Mucosa of gallbladder (tissue), 1 donor: ENCODE results near the gene SCIN. TPM values are rescaled to one million over a fixed set of nuclear protein-coding genes. Genes with fewer than 3 reads are reported as not detected.
"Not testable (repeated sequence)": the region's sequence is repeated elsewhere in the genome, so short reads cannot be mapped to it uniquely, and the experiment has no call there.

ENCODE experiments used
- DNase-seq: peaks from one replicate; pipeline ENCODE4 v3.0.0-alpha.2; 2020; ENCODE audit warnings: low spot score
- total RNA-seq: library from RNA; stranded (reverse); gene quantifications from one replicate; pipeline ENCODE4 v1.2.1, GENCODE V29; 2021
- donor health status: DM: no; HTN: no; CAD: no.

Gene SCIN
- total RNA-seq, 1 donor from 2014 or later: 10.6 TPM

DNA sequence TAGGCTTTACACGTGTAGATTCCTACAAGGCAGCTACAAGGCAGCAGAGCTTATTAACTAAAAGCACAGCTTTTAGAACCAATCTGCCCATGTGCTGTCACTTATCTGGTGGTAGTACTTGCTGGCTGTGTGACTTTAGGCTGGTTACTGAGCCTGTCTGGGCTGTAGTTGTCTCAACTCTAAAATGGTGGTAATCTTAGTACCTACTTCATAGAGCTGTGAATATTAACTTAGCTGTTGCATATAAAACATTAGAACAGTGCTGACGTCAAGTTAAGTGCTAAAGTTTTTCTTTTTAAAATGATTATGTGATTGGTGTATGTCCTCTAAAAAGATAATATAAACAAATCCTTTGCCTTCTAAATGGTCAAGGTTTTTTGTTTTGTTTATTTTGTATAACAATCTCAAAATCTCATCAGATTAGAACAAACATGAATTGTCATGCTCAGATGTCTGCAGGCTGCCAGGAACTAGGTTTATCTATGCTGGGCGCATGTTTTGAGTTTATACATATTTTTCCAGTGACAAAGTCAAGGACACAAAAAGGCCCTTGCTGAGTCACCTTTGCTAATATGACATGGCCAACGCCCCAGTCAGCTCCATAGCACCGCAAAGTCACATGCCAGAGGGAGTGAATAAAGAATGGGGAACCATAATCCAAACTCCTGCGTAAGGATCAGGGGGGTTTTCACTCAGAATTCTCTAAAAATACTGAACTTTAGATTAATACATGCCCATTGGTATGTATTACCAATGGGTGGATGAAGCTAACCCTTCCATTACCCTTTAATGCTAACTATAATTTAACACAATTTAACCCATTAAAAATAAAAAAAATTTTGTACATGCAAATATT lies 77.1 kb downstream of the SCIN start:
- peak; percentile 67 for DNase-seq

GRCh38 chr7:12648704-12649261 lies 78.3 kb downstream of the SCIN start:
- DNase-seq: no peak

DNA sequence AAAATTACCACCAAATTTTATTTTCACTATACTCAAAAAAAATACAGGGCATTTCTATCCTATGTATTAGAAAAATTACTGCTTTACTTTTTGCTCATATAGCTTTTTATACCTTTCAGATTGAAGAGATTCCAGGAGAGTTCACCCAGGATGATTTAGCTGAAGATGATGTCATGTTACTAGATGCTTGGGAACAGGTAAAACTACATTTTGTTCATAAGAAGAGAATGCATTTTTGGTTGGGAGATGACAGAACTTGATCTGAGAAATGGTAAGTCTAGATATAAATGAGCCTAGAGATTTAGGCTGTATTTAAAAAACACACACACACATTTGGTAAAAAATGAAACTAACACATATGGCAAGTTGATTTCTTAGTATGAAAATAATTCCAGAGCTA lies 78.8 kb downstream of the SCIN start:
- no peak for DNase-seq

DNA sequence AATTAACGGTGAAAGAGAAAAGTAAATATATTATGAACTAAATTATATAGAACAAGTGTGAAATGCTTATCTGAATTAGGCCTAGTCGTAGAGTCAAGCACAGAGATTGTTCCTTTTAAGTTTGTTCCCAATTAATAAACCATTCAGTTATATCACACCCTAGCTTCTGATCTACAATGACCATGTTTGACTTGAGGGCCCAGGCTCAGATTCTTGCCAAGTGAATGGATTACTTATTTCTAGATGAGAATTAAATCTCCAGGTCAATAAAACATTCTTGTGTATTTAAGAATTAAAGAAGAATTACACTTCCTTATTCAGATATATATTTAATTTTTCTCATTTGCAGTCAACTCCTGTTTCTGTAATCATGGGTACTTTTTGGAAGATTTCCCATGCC lies 79.6 kb downstream of the SCIN start:
- DNase-seq: no peak

GRCh38 chr7:12653110-12653509 lies 82.6 kb downstream of the SCIN start:
- DNase-seq: no peak

DNA sequence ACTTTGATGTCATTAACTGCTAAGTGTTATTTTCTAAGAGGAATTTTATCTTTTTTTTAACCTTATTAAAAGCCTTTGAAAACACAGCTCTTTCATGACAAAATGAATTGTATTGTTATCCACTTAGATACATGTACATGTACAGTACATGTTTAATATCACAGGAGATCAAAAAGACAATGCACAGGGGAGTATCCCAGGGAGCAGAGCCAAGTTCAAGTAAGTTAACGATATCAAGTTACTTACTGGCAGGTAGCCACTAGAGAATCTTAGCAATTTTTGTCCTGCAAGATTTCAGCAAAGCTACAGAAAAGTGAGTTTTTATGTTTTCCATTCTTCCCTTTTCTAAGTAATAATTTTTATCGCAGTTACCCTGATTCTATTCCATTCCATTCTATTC lies 83.0 kb downstream of the SCIN start:
- no peak for DNase-seq

DNA sequence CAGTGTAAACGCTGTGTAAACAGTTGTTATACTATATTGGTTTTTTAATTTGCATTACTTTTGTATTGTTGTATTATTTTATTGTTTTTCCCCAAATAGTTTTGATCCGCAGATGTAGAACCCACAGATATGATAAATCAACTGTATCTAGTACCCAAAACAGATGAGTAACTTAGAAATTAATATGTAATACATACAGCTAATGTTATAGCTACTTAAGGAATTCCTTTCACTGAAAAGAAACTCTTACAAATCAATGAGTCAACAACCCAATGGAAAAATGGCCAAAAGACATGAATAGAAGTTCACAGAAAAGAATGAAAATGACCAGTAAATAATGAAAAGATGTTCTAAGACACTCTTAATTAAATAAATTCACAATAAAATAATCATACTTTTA lies 84.6 kb downstream of the SCIN start:
- DNase-seq: no peak

DNA sequence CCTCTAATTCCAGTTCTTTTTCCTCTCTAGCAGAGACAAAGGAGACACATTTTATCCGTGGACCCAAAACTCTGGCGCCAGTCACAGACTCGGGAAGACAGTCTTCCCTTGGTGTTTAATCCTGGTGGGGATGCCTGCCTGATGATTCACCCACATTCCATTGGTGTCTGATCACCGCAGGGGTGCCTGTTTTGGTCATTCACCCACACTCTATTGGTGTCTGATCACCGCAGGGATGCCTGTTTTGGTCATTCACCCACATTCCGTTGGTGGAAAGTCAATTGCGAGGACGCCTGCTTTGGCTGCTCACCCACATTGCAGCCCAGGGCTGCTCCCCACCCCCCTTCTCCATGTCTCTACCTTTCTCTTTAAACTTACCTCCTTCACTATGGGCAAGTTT lies 89.9 kb downstream of the SCIN start:
- not testable (repeated sequence) for DNase-seq

DNA sequence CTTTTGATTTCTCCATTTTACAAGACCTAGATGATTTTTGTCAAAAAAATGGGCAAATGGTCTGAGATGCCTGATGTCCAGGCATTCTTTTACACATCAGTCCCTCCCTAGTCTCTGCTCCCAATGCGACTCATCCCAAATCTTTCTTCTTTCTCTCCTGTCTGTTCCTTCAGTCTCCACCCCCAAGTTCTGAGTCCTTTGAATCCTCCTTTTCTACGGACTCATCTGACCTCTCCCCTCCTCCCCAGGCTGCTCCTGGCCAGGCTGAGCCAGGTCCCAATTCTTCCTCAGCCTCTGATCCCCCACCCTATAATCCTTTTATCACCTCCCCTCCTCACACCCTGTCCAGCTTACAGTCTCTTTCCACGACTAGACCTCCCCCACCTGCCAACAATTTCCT lies 90.5 kb downstream of the SCIN start:
- DNase-seq: not testable (repeated sequence)

DNA sequence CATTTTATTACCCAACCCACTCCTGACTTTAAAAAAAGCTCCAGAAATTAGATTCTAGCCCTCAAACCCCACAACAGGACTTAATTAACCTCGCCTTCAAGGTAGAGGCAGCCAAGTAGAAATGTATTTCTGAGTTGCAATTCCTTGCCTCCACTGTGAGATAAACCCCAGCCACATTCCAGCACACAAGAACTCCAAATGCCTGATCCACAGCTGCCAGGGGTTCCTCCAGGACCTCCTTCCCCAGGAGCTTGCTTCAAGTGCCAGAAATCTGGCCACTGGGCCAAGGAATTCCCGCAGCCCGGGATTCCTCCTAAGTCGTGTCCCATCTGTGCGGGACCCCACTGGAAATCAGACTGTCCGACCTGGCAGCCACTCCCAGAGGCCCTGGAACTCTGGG lies 91.1 kb downstream of the SCIN start:
- DNase-seq: no peak

DNA sequence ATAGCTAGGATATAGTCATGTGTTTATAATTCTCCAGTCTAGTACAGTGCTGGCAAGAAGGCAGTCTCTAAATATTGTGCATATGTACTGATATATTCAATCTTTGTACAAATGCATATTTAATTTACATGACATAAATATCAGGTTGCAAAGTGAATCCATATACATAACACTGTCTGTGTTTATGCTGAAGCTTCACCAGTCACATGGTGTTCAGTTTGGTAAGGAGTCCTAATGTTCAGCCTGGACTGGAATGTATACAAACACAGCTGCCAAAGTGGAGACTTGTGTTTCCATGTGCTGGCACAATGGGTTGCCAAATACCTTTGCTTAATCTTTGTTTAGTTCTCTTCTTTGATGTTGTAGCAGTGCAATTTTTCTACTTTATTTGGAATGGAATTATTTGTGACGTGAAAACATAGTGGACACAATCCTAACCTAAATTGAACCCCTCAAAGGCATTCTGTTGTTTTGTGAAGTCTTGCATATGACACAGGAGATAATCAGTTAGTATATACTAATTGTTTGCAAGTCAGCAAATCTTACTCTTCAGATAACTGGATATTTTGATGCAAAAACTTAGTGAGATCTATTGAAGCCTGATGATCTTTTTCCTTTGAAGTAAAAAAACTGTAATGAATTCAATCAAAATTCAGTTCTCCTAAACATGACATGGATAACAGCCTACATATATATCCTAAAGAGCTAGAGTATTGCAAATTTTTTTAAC lies 99.6 kb downstream of the SCIN start:
- DNase-seq: peak; percentile 47

GRCh38 chr7:12670743-12671520 lies 100.4 kb downstream of the SCIN start:
- no peak for DNase-seq

DNA sequence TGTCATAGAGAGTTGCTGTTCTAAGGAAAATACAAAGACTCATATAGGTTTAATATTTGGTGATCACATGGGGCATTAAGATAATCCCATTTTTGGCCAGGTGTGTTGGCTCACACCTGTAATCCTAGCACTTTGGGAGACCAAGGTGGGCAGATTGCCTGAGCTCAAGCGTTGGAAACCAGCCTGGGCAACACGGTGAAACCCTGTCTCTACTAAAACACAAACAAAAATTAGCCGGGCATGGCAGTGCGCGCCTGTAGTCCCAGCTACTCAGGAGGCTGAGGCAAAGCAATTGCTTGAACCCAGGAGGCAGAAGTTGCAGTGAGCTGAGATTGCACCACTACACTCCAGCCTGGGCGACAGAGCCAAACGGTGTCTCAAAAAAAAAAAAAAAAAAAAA lies 102.9 kb downstream of the SCIN start:
- not testable (repeated sequence) for DNase-seq

DNA sequence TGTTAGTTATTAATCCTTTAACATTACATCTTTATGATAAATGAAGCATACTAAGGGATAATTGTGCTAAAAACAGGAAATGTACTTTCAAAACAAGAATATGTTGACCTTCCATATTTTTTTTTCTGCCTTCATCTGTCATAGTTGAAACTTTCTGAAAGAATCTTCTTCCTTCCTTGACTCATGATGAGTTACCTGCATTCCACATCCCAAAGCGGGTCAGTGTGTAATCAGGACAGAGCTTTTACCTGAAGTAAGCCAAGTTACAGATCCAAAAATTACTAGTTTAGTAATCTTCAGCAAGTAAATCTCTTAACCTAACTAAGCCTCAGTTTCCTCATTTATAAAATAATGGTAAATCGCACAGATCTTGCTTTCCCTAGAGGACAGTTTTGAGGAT lies 103.5 kb downstream of the SCIN start:
- DNase-seq: no peak

GRCh38 chr7:12674861-12675260 lies 104.3 kb downstream of the SCIN start:
- peak; percentile 34 for DNase-seq

DNA sequence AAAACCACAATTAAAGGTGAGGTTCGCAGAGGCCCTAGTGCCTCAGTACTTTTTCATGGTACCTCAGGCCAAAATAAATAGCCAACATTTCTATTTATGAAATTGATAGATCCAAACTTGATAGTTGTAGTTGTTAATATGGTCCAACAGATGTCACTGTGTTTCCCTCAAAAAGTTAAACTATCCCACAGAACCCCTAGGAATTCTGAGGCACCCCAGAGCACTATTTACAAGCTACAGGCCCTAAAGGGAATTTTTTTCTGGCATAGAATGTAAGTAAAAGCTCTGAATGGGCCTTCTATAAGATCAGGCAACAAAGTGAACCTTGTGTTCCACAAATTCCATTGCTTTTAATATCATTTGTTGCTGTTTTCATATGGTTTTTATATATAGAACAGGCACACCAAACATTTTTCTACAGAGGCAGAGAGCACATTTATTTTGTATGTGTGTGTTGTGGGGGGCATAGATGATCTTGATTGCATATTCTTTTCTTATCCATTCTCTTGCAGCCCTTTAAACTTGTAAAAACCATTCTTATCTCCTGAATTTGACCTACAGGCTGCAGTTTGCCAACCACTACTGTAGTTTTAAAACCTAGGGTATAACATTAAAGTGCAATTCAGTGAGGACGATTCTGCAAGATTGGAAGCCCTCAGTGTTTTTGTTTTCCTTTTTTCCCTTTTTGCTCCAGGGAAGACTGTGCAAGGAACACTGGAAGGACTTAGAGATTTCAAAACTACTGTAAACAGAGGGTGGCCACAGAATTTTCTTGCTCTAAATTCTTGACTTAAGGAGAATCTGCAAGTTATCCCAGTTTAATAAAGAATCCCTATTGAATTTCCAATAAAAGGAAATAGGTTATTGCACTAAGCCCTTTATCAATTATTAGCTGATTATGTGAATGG lies 113.4 kb downstream of the SCIN start:
- no peak for DNase-seq

GRCh38 chr7:12684733-12685132 lies 114.2 kb downstream of the SCIN start:
- no peak for DNase-seq

DNA sequence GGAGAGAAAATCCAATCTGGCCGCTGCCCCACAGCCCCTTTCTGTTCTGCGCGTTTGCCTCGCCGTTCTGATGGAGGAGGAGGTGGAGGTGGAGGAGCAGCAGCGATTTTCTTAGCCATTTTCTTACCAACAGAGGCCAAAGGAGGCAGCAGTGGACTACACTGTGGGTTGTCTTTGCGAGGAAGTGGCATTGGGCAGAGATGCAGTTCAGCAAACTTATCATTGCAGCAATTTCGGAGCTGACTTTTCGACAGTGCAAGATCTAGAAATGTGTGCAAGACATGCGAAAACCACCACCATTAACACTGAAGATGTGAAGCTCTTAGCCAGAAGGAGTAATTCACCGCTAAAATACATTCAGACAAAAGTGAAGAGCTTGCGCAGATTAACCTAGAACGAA lies 115.0 kb downstream of the SCIN start:
- DNase-seq: peak; percentile 47

DNA sequence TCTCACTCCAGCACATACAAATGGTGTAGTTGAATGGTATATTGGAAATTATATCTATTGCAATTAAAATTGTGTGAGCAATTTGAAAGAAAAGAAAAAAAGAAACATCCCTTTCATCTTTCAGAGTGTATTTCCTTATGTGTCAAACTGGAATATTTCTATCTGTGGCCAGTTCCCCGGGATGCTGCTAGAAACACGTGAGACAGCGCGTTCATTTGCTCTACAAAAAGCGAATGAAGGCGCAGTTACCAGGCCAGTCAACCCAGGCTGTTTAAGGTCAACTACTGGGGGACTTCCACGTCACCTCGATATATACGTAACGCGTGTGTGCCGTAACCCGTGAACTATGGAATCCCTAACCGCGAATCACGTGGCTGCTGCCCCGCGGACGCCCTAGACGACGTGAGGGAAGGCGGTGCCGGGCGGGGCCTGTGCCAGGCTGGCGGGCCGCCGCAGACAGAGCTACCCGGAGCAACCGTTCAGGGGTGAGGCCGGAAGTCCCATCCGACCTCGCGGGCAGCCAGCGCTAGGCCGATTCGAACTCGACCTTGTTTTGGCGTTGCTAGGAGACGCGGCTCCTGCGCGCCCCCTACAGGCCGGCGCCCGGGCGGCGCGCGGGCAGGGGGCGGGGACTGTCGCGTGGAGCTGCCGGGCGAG lies 115.8 kb downstream of the SCIN start:
- peak; percentile 95 for DNase-seq
